MM.1S (cell line): Measurements from ENCODE around the gene SYT17.
"Not testable (repeated sequence)": the region's sequence is repeated elsewhere in the genome, so short reads cannot be mapped to it uniquely, and the experiment has no call there.

Experiments used
- CTCF ChIP-seq: fragments of 300-600 bp; sonication (generic); IDR thresholded peaks from 2 replicates; pipeline ENCODE4 v1.5.1; 2016; ENCODE audit warnings: antibody characterized with exemption, low read length, mixed read lengths
- EZH2 ChIP-seq: fragments of 300-600 bp; sonication (generic); optimal IDR thresholded peaks from 2 replicates; pipeline ENCODE3; 2017; ENCODE audit warnings: low read depth, mild to moderate bottlenecking, antibody characterized with exemption, low read length, mixed read lengths
- EZH2phosphoT487 ChIP-seq: fragments of 300-600 bp; sonication (generic); IDR thresholded peaks from 2 replicates; pipeline ENCODE4 v1.6.1; 2018; ENCODE audit warnings: antibody characterized with exemption, low read length

DNA sequence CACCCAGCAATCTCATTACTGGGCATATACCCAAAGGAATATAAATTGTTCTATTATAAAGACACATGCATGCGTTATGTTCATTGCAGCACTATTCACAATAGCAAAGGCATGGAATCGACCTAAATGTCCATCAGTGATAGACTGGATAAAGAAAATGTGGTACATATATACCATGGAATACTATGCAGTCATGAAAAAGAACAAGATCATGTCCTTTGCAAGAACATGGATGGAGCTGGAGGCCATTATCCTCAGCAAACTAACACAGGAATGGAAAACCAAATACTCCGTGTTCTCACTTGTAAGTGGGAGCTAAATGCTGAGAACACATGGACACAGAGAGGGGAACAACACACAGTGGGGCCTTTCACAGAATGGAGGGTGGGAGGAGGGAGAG is 19.9 kb downstream of the SYT17 start:
- TF ChIP-seq CTCF, EZH2, EZH2phosphoT487: not testable (repeated sequence)
